IPS-NIHi7 (cell line): Measurements from ENCODE around the gene CLBA1.
"Not testable (repeated sequence)": the region's sequence is repeated elsewhere in the genome, so short reads cannot be mapped to it uniquely, and the experiment has no call there.

ENCODE experiments used
- DNase-seq: peaks from one replicate; pipeline ENCODE4 v3.0.0; 2012; ENCODE audit warnings: mixed read lengths; ENCODE audit errors: extremely low spot score

Gene CLBA1

GRCh38 chr14:105022276-105022670, 36.7 kb downstream of the CLBA1 start:
- DNase-seq: no peak

- no peak for DNase-seq
These were observed 37.6 kb downstream of the CLBA1 start for GRCh38 chr14:105023144-105023543.

- no peak for DNase-seq
These were observed 38.3 kb downstream of the CLBA1 start for GRCh38 chr14:105023791-105024480.

GRCh38 chr14:105025429-105025828, 39.8 kb downstream of the CLBA1 start:
- no peak for DNase-seq

GRCh38 chr14:105026033-105026785, 40.6 kb downstream of the CLBA1 start:
- no peak for DNase-seq

GRCh38 chr14:105026802-105027563, 41.4 kb downstream of the CLBA1 start:
- no peak for DNase-seq

GRCh38 chr14:105027718-105028117, 42.1 kb downstream of the CLBA1 start:
- DNase-seq: not testable (repeated sequence)

- DNase-seq: no peak
These were observed 42.8 kb downstream of the CLBA1 start for GRCh38 chr14:105028251-105028927.

- DNase-seq: no peak
These were observed 43.8 kb downstream of the CLBA1 start for GRCh38 chr14:105029402-105029801.

- DNase-seq: no peak
These were observed 44.6 kb downstream of the CLBA1 start for GRCh38 chr14:105030194-105030593.

- no peak for DNase-seq
These were observed 45.3 kb downstream of the CLBA1 start for GRCh38 chr14:105030836-105031396.

GRCh38 chr14:105032451-105032901, 46.9 kb downstream of the CLBA1 start:
- not testable (repeated sequence) for DNase-seq

- DNase-seq: not testable (repeated sequence)
These were observed 47.9 kb downstream of the CLBA1 start for GRCh38 chr14:105033412-105033900.

GRCh38 chr14:105034315-105035039, 48.9 kb downstream of the CLBA1 start:
- no peak for DNase-seq

- DNase-seq: not testable (repeated sequence)
These were observed 50.0 kb downstream of the CLBA1 start for GRCh38 chr14:105035616-105036015.

GRCh38 chr14:105039458-105040205, 54.0 kb downstream of the CLBA1 start:
- DNase-seq: no peak

- peak; percentile 6 for DNase-seq
These were observed 56.5 kb downstream of the CLBA1 start for GRCh38 chr14:105041841-105042765.

GRCh38 chr14:105042813-105043212, 57.2 kb downstream of the CLBA1 start:
- DNase-seq: peak; percentile 4

- DNase-seq: no peak
These were observed 58.1 kb downstream of the CLBA1 start for GRCh38 chr14:105043641-105044040.
